ENCODE measurements around the gene MAML2. TPM values are rescaled to one million over a fixed set of nuclear protein-coding genes. Genes with fewer than 3 reads are reported as not detected.

The MAML2 gene
- total RNA-seq, 5 donors from 2014 or later (not counting 1 experiment from before 2014, with no cell fraction given) = 30.4 to 66.7 (median 35.1) TPM

DNA sequence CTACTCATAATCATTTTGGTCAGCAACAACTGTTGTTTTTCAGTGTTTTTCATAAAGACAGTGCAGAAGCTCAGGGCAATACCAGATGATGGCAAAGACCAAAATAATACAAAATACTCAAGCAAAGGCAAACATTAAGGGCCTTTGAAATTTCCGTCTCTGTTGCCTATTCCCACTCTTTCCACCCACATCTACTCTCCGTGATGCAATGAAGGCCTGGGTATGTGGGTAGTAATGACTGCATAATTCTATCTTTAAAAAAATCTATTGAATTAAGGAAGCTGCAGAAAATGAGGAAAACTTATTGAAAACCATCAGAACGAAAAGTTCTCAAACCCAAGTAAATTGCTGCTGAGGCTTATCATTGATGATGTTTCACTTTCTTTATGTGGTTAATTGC, 203.3 kb downstream of the MAML2 start:
- Histone ChIP-seq H3K36me3 (ENCODE audit: control insufficient read depth in 2 of 2, extremely low read depth in 1 of 2, insufficient read depth in 1 of 2, low read length in 1 of 2) (no peaks in the 10 kb centered on the region), H3K9me3 (no peaks in the 10 kb centered on the region), H3K4me1 (ENCODE audit: control insufficient read depth in 1 of 2, extremely low read depth in 1 of 2, insufficient read depth in 2 of 2, low read length in 2 of 2) (peaks cover 23 to 33% of the 10 kb centered on the region in 2 experiments), H3K27me3 (replicated peaks in 1 of 2; ENCODE audit: control insufficient read depth in 2 of 2, extremely low read depth in 1 of 2, insufficient read depth in 2 of 2, low read length in 1 of 2) (no peaks in the 10 kb centered on the region), H3K4me3 (ENCODE audit: control insufficient read depth in 1 of 2, extremely low read depth in 1 of 2, low read length in 1 of 2) (no peak overlapping the region), H3K27ac (ENCODE audit: low read length) (peak overlapping the region; percentile 40)
- peaks cover 12% of the 10 kb centered on the region for H3K36me3 Mint-ChIP-seq
- H3K4me3 Mint-ChIP-seq = peak overlapping the region; percentile 42 to 48 (median 47)
- H3K27ac Mint-ChIP-seq = peak overlapping the region; percentile 80 to 88
- ChIA-PET POLR2A (interaction anchor here in 1 of 2 donors (0.6 kb wide), 1 partner anchor 9 kb away, joined by 4 read pairs; no protein-coding TSS in a partner anchor), CTCF (interaction anchor here in 1 of 2 donors (0.6 to 1.4 kb wide), 2 partner anchors 254 to 374 kb away, joined by 4 to 6 read pairs; no protein-coding TSS in a partner anchor)
- peaks cover 82 to 92% (median 91%) of the 10 kb centered on the region in 3 donors for H3K4me1 Mint-ChIP-seq
- no peak for DNase-seq
- H3K9me3 Mint-ChIP-seq = no peaks in the 10 kb centered on the region
- no peaks in the 10 kb centered on the region for H3K27me3 Mint-ChIP-seq
- peak in 1 of 4 experiments; percentile 36 for ATAC-seq (replicated peaks in 1 of 4)
- WGBS (ENCODE audit: insufficient coverage) = no CpG with 5 or more reads among the region's 3 CpGs

DNA sequence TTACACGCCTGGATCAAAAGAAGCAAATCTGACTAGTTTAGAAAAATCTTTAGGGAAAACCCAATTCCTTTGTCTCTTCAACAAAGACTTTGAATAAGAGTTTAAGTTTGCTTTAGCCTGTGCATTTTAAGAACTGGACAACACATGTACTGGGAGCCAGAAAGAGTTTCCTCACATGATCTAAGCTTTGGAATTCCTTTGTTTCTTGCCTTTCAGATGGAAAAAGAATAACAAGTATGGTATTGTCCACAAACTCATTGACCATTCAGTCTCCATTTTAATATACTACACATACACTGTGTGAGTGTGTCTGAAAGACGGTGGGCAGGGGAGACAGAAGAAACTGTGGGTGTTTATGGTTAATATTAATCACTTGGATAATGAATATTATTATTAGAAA, 205.6 kb downstream of the MAML2 start:
- peaks cover 79 to 83% (median 79%) of the 10 kb centered on the region in 3 donors for H3K4me1 Mint-ChIP-seq

DNA sequence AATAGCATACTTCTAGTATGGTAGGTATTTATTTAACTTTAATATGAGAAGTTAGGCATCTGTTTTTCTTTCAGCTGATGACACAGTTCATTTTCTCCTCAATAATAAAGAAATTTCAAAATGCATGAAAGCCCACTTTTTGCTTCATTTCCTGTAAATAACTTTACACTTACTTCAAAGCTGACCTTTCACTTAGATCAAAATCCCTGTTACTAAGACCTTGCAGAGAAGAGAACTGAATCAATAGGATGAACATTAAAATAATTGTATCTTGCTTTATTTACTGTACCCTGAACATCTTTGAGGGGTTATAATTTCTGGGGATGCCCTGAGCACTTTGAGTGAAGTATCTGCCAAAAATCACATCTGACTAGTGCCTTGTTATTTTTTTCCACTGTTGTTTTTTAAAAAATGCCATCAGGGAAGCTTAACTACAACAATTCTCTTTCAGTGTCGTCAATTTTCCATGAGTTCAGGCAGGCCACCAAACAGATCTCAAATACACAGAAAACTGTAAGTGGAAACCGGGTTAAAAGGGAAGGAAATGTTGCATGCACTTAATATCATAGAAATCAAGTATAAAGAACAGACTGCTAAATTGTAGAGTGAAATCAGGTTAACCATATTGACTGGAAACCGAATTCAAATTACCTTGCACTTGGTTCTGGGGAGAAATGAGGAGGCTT, 206.2 kb downstream of the MAML2 start:
- H3K4me1 Mint-ChIP-seq = peaks cover 79 to 81% (median 81%) of the 10 kb centered on the region in 3 donors
- H3K4me3 Mint-ChIP-seq = peak overlapping the region; percentile 11 to 53 (median 15)
- H3K27ac ChIP-seq (ENCODE audit: low read length) = no peak overlapping the region
- H3K27me3 Mint-ChIP-seq = no peaks in the 10 kb centered on the region
- H3K36me3 ChIP-seq (ENCODE audit: control insufficient read depth in 2 of 2, extremely low read depth in 1 of 2, insufficient read depth in 1 of 2, low read length in 1 of 2) = no peaks in the 10 kb centered on the region
- no peak overlapping the region for H3K4me3 ChIP-seq (ENCODE audit: control insufficient read depth in 1 of 2, extremely low read depth in 1 of 2, low read length in 1 of 2)
- ChIA-PET CTCF (interaction anchor here (0.6 to 0.7 kb wide), 3 partner anchors 15 to 205 kb away, joined by 3 to 4 read pairs (median 3); no protein-coding TSS in a partner anchor), POLR2A (interaction anchor here (0.7 to 1.1 kb wide), 2 partner anchors 26 to 32 kb away, joined by 6 to 7 read pairs; no protein-coding TSS in a partner anchor)
- ATAC-seq (replicated peaks in 1 of 4) (peak in 2 of 4 experiments; percentile 34 to 52), DNase-seq (no peak)
- no CpG with 5 or more reads among the region's 3 CpGs for WGBS (ENCODE audit: insufficient coverage)
- no peaks in the 10 kb centered on the region for H3K9me3 ChIP-seq
- peaks cover 6% of the 10 kb centered on the region for H3K36me3 Mint-ChIP-seq
- no peaks in the 10 kb centered on the region for H3K9me3 Mint-ChIP-seq
- peaks cover 23 to 37% of the 10 kb centered on the region in 2 experiments for H3K4me1 ChIP-seq (ENCODE audit: control insufficient read depth in 1 of 2, extremely low read depth in 1 of 2, insufficient read depth in 2 of 2, low read length in 2 of 2)
- H3K27ac Mint-ChIP-seq = peak overlapping the region; percentile 77 to 83
- no peaks in the 10 kb centered on the region for H3K27me3 ChIP-seq (replicated peaks in 1 of 2; ENCODE audit: control insufficient read depth in 2 of 2, extremely low read depth in 1 of 2, insufficient read depth in 2 of 2, low read length in 1 of 2)

More for the DNA sequence above, 205.6 kb downstream of the MAML2 start:
- Histone ChIP-seq H3K27me3 (replicated peaks in 1 of 2; ENCODE audit: control insufficient read depth in 2 of 2, extremely low read depth in 1 of 2, insufficient read depth in 2 of 2, low read length in 1 of 2) (no peaks in the 10 kb centered on the region), H3K36me3 (ENCODE audit: control insufficient read depth in 2 of 2, extremely low read depth in 1 of 2, insufficient read depth in 1 of 2, low read length in 1 of 2) (no peaks in the 10 kb centered on the region), H3K9me3 (no peaks in the 10 kb centered on the region), H3K27ac (ENCODE audit: low read length) (no peak overlapping the region), H3K4me3 (ENCODE audit: control insufficient read depth in 1 of 2, extremely low read depth in 1 of 2, low read length in 1 of 2) (no peak overlapping the region), H3K4me1 (ENCODE audit: control insufficient read depth in 1 of 2, extremely low read depth in 1 of 2, insufficient read depth in 2 of 2, low read length in 2 of 2) (peaks cover 23 to 37% of the 10 kb centered on the region in 2 experiments)
- H3K9me3 Mint-ChIP-seq = no peaks in the 10 kb centered on the region
- DNase-seq (no peak), ATAC-seq (replicated peaks in 1 of 4) (no peak)
- CTCF ChIA-PET = interaction anchor here in 1 of 2 donors (0.6 kb wide), 1 partner anchor 204 kb away, joined by 4 read pairs; no protein-coding TSS in a partner anchor
- no peaks in the 10 kb centered on the region for H3K27me3 Mint-ChIP-seq
- WGBS (ENCODE audit: insufficient coverage) = no CpG with 5 or more reads among the region's 2 CpGs
- H3K4me3 Mint-ChIP-seq = peak overlapping the region; percentile 11 to 53 (median 15)
- POLR2A ChIA-PET = interaction anchor here in 1 of 2 donors (0.5 kb wide), 1 partner anchor 204 kb away, joined by 11 read pairs; no protein-coding TSS in a partner anchor
- peak overlapping the region; percentile 77 to 83 for H3K27ac Mint-ChIP-seq
- H3K36me3 Mint-ChIP-seq = peaks cover 6% of the 10 kb centered on the region

DNA sequence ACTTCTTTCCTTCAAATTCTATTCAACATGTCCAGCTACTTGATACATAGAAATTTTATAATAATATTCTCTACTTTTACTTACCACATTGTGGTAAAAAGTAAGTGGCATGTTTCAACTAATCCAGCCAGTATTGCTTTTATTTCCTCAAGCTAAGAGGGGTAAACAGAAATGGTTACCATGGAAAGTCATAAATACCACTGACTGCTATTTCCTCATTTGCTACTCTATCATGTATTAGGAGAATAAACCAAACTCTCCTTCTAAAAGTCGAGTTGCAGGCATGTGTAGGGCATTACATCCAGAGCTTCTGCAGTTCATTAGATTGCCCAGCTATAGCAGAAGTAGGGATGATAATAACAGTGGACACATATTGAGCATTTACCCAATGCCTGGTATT, 208.4 kb downstream of the MAML2 start:
- H3K36me3 ChIP-seq (ENCODE audit: control insufficient read depth in 2 of 2, extremely low read depth in 1 of 2, insufficient read depth in 1 of 2, low read length in 1 of 2) = no peaks in the 10 kb centered on the region
- H3K27ac ChIP-seq (ENCODE audit: low read length) = no peak overlapping the region
- no CpG with 5 or more reads among the region's 1 CpG for WGBS (ENCODE audit: insufficient coverage)

DNA sequence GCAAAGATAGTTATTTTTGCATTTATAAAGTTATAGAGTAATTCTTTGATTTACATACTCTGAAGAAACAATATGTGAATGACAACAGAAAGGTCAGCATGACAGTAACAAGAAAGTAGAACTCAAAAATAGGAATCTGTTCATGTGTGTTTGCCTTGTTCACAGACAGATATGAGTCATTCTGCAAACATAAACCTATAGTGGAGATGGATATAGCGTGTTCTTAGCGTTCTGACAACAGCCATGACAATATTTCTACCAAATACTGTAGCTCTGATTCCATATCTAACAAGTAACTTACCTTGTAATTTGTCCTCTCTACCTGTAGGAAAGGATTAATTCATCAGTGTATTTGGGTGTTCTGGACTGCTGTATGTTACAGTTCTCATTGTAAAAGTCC, 210.6 kb downstream of the MAML2 start:
- peaks cover 69 to 73% (median 71%) of the 10 kb centered on the region in 3 donors for H3K4me1 Mint-ChIP-seq
- no peak for ATAC-seq (replicated peaks in 1 of 4)
- POLR2A ChIA-PET = interaction anchor here in 1 of 2 donors (0.5 kb wide), 1 partner anchor 41 kb away, joined by 3 read pairs; no protein-coding TSS in a partner anchor

More for the DNA sequence above, 208.4 kb downstream of the MAML2 start:
- Mint-ChIP-seq H3K36me3 (peaks cover 13% of the 10 kb centered on the region), H3K27me3 (no peaks in the 10 kb centered on the region), H3K4me3 (no peak overlapping the region), H3K4me1 (peaks cover 69 to 77% (median 73%) of the 10 kb centered on the region in 3 donors), H3K9me3 (no peaks in the 10 kb centered on the region), H3K27ac (peak overlapping the region; percentile 40 to 66)
- CTCF ChIA-PET = interaction anchor here (0.9 to 1.1 kb wide), 3 partner anchors 9 to 79 kb away, joined by 3 to 6 read pairs (median 3); no protein-coding TSS in a partner anchor
- POLR2A ChIA-PET = no interaction called here
- ATAC-seq (replicated peaks in 1 of 4) (peak in 2 of 4 experiments; percentile 37 to 62), DNase-seq (peak in 1 of 35 experiments; percentile 51)
- Histone ChIP-seq H3K4me1 (ENCODE audit: control insufficient read depth in 1 of 2, extremely low read depth in 1 of 2, insufficient read depth in 2 of 2, low read length in 2 of 2) (peaks cover 10 to 29% of the 10 kb centered on the region in 2 experiments), H3K4me3 (ENCODE audit: control insufficient read depth in 1 of 2, extremely low read depth in 1 of 2, low read length in 1 of 2) (no peak overlapping the region), H3K27me3 (replicated peaks in 1 of 2; ENCODE audit: control insufficient read depth in 2 of 2, extremely low read depth in 1 of 2, insufficient read depth in 2 of 2, low read length in 1 of 2) (no peaks in the 10 kb centered on the region), H3K9me3 (no peaks in the 10 kb centered on the region)

DNA sequence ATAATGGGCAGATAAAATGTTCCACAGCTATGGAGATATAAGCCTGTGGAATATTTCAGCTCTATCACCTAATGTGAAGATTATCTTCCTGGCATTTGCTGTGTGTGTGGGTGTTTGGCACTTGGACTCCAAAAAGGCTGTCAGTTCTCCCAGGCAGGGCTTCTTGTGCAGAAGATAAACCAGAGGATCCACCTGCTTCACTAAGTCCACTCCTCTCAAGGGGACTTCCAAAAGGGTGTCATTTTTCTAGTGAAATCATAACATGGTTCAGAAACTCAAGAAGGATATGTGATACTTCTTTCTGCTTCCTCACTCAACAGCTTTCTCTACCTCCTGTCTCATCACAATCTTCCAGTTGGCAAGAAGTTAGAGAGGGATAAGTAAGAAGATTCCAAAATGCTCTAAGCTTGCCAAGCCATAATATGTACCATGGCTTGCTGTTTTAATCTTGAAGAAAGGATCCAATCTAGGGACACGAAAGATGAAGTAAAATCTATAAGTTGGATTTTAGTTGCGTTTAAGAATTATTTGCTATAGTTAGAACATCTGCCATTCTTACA, 212.9 kb downstream of the MAML2 start:
- Mint-ChIP-seq H3K9me3 (no peaks in the 10 kb centered on the region), H3K27ac (peak overlapping the region; percentile 44 to 45), H3K27me3 (no peaks in the 10 kb centered on the region), H3K4me1 (peaks cover 68 to 77% (median 71%) of the 10 kb centered on the region in 3 donors), H3K4me3 (no peak overlapping the region), H3K36me3 (peaks cover 37% of the 10 kb centered on the region)
- Histone ChIP-seq H3K4me1 (ENCODE audit: control insufficient read depth in 1 of 2, extremely low read depth in 1 of 2, insufficient read depth in 2 of 2, low read length in 2 of 2) (peaks cover 8 to 10% of the 10 kb centered on the region in 2 experiments), H3K36me3 (ENCODE audit: control insufficient read depth in 2 of 2, extremely low read depth in 1 of 2, insufficient read depth in 1 of 2, low read length in 1 of 2) (no peaks in the 10 kb centered on the region), H3K27me3 (replicated peaks in 1 of 2; ENCODE audit: control insufficient read depth in 2 of 2, extremely low read depth in 1 of 2, insufficient read depth in 2 of 2, low read length in 1 of 2) (no peaks in the 10 kb centered on the region), H3K27ac (ENCODE audit: low read length) (no peak overlapping the region), H3K9me3 (no peaks in the 10 kb centered on the region), H3K4me3 (ENCODE audit: control insufficient read depth in 1 of 2, extremely low read depth in 1 of 2, low read length in 1 of 2) (no peak overlapping the region)
- no peak for ATAC-seq (replicated peaks in 1 of 4)
- WGBS (ENCODE audit: insufficient coverage) = no CpG with 5 or more reads among the region's 2 CpGs
- DNase-seq = no peak
- ChIA-PET POLR2A (interaction anchor here in 1 of 2 donors (0.5 kb wide), 1 partner anchor 36 kb away, joined by 3 read pairs; no protein-coding TSS in a partner anchor), CTCF (interaction anchor here in 1 of 2 donors (0.6 to 0.8 kb wide), 2 partner anchors 251 to 356 kb away, joined by 3 read pairs; no protein-coding TSS in a partner anchor)

More for the DNA sequence above, 210.6 kb downstream of the MAML2 start:
- H3K27me3 ChIP-seq (replicated peaks in 1 of 2; ENCODE audit: control insufficient read depth in 2 of 2, extremely low read depth in 1 of 2, insufficient read depth in 2 of 2, low read length in 1 of 2) = no peaks in the 10 kb centered on the region
- H3K36me3 ChIP-seq (ENCODE audit: control insufficient read depth in 2 of 2, extremely low read depth in 1 of 2, insufficient read depth in 1 of 2, low read length in 1 of 2) = no peaks in the 10 kb centered on the region
- H3K27me3 Mint-ChIP-seq = no peaks in the 10 kb centered on the region
- H3K27ac ChIP-seq (ENCODE audit: low read length) = no peak overlapping the region
- no peak overlapping the region for H3K4me3 ChIP-seq (ENCODE audit: control insufficient read depth in 1 of 2, extremely low read depth in 1 of 2, low read length in 1 of 2)
- peaks cover 21% of the 10 kb centered on the region for H3K36me3 Mint-ChIP-seq
- H3K9me3 Mint-ChIP-seq = no peaks in the 10 kb centered on the region
- peaks cover 10 to 25% of the 10 kb centered on the region in 2 experiments for H3K4me1 ChIP-seq (ENCODE audit: control insufficient read depth in 1 of 2, extremely low read depth in 1 of 2, insufficient read depth in 2 of 2, low read length in 2 of 2)
- no peak overlapping the region for H3K4me3 Mint-ChIP-seq
- CTCF ChIA-PET = interaction anchor here in 1 of 2 donors (0.7 kb wide), 1 partner anchor 205 kb away, joined by 4 read pairs; no protein-coding TSS in a partner anchor
- no CpG with 5 or more reads among the region's 2 CpGs for WGBS (ENCODE audit: insufficient coverage)
- H3K9me3 ChIP-seq = no peaks in the 10 kb centered on the region
- no peak overlapping the region for H3K27ac Mint-ChIP-seq
- no peak for DNase-seq
